Body of pancreas (tissue), 4 donors: Measurements from ENCODE around the gene RUNX2. TPM values are rescaled to one million over a fixed set of nuclear protein-coding genes. Genes with fewer than 3 reads are reported as not detected.

Experiments
- ATAC-seq: fragments of 150-250 bp; one replicate; pipeline ENCODE4 v1.9.1; 2016
- DNase-seq, 4 donors: peaks; one replicate each; pipeline ENCODE4 v3.0.0-alpha.2; 2019
- H3K27ac ChIP-seq, 4 donors: fragments of 200-600 bp; sonication (generic); 1 replicate in 3 of 4; 2 replicates in 1 of 4; pipeline versions ENCODE4 v1.5.1 to v1.6.1; 2016 to 2019; ENCODE audit warnings: mild to moderate bottlenecking in 1 of 4, mixed read lengths in 1 of 4, moderate library complexity in 1 of 4
- H3K27me3 ChIP-seq, 2 donors: fragments of 200-600 bp; sonication (generic); one replicate each; pipeline ENCODE4 v1.6.0; 2016; ENCODE audit warnings: mild to moderate bottlenecking in 1 of 2
- H3K36me3 ChIP-seq, 2 donors: fragments of 200-600 bp; sonication (generic); replicated peaks in 1 of 2; 2 replicates each; pipeline ENCODE4 v1.5.1; 2016; ENCODE audit warnings: low read depth in 2 of 2; ENCODE audit not compliant: insufficient read depth in 1 of 2
- H3K4me1 ChIP-seq: fragments of 200-600 bp; sonication (generic); one replicate; pipeline ENCODE4 v1.6.0; 2016
- H3K4me3 ChIP-seq, 2 donors: fragments of 200-600 bp; sonication (generic); 1 replicate in 1 of 2; 2 replicates in 1 of 2; pipeline ENCODE4 v1.5.1; 2016 to 2019
- H3K9me3 ChIP-seq, 3 donors: fragments of 200-600 bp; sonication (generic); 1 replicate in 2 of 3; 2 replicates in 1 of 3; pipeline ENCODE4 v1.5.1; 2016
- CTCF ChIP-seq, 7 experiments: fragments of 450-650 bp in 4 of 7; fragments of 200-600 bp in 3 of 7; sonication (generic) in 3 of 7; IDR thresholded peaks; one replicate each; pipeline ENCODE4 v1.5.1; 2016 to 2019; ENCODE audit warnings: antibody characterized with exemption in 7 of 7
- POLR2A ChIP-seq, 3 donors: fragments of 450-650 bp; IDR thresholded peaks; one replicate each; pipeline ENCODE4 v1.6.1; 2016; ENCODE audit warnings: antibody characterized with exemption in 3 of 3, mild to moderate bottlenecking in 2 of 3
- WGBS, 2 donors: methylation state at CpG; one replicate each; pipeline ENCODE4 v1.1.5; 2017; 5-methylcytosine and 5-hydroxymethylcytosine counted together
- intact Hi-C: fragments of 100-400 bp; cut with DNase I; formaldehyde crosslinking; loops from one replicate; pipeline ENCODE4 v1.15.1; 2023
- total RNA-seq, 2 donors: library from RNA; depleted of rRNA; stranded (reverse); fragments of >200 nt; gene quantifications; one replicate each; pipeline ENCODE4 v1.1.0, GENCODE V29; 2016

RUNX2 gene
- total RNA-seq, 2 donors from 2014 or later, result 0.33 to 1.0 TPM

- no peak overlapping the region for H3K4me3 ChIP-seq
- no peak for ATAC-seq
- TF ChIP-seq CTCF (IDR thresholded peaks at IDR 0.05), result no peak
- TF ChIP-seq POLR2A (IDR thresholded peaks at IDR 0.05), result no peak
- DNase-seq, result no peak
- no peak overlapping the region for H3K27ac ChIP-seq
- no peaks in the 10 kb centered on the region for H3K27me3 ChIP-seq
- no peaks in the 10 kb centered on the region for H3K4me1 ChIP-seq
- no peaks in the 10 kb centered on the region for H3K9me3 ChIP-seq
- WGBS, 2 donors, result 48 to 69% methylated on average over 1 of the region's 1 CpG
- intact Hi-C loops, result no loop called here
- H3K36me3 ChIP-seq, result no peaks in the 10 kb centered on the region
Observed at GRCh38 chr6:45616209-45616608, 288.1 kb downstream of the RUNX2 start.

GRCh38 chr6:45617441-45617840, 289.3 kb downstream of the RUNX2 start:
- ATAC-seq (no peak), DNase-seq (no peak)
- H3K27me3 ChIP-seq, result no peaks in the 10 kb centered on the region
- 89 to 91% methylated on average over 3 of the region's 3 CpGs for WGBS, 2 donors
- no peak overlapping the region for H3K27ac ChIP-seq
- no peaks in the 10 kb centered on the region for H3K4me1 ChIP-seq
- TF ChIP-seq POLR2A (IDR thresholded peaks at IDR 0.05), result no peak
- TF ChIP-seq CTCF (IDR thresholded peaks at IDR 0.05), result no peak
- intact Hi-C loops, result no loop called here
- no peaks in the 10 kb centered on the region for H3K36me3 ChIP-seq
- H3K4me3 ChIP-seq, result no peak overlapping the region
- no peaks in the 10 kb centered on the region for H3K9me3 ChIP-seq

GRCh38 chr6:45618259-45618658, 290.1 kb downstream of the RUNX2 start:
- Histone ChIP-seq H3K9me3 (no peaks in the 10 kb centered on the region), H3K27me3 (no peaks in the 10 kb centered on the region), H3K36me3 (no peaks in the 10 kb centered on the region), H3K4me3 (no peak overlapping the region), H3K4me1 (no peaks in the 10 kb centered on the region), H3K27ac (no peak overlapping the region)
- WGBS, 2 donors, result 83 to 87% methylated on average over 2 of the region's 2 CpGs
- no peak for ATAC-seq
- TF ChIP-seq CTCF (IDR thresholded peaks at IDR 0.05), result no peak
- TF ChIP-seq POLR2A (IDR thresholded peaks at IDR 0.05), result no peak
- intact Hi-C loops, result no loop called here
- no peak for DNase-seq

GRCh38 chr6:45619211-45619760, 291.2 kb downstream of the RUNX2 start:
- intact Hi-C loops, result no loop called here
- TF ChIP-seq CTCF (IDR thresholded peaks at IDR 0.05) (no peak), POLR2A (IDR thresholded peaks at IDR 0.05) (no peak)
- DNase-seq (no peak), ATAC-seq (no peak)
- Histone ChIP-seq H3K4me1 (no peaks in the 10 kb centered on the region), H3K4me3 (no peak overlapping the region), H3K27ac (no peak overlapping the region), H3K27me3 (no peaks in the 10 kb centered on the region), H3K9me3 (no peaks in the 10 kb centered on the region), H3K36me3 (no peaks in the 10 kb centered on the region)
- 83 to 87% methylated on average over 11 of the region's 11 CpGs for WGBS, 2 donors

GRCh38 chr6:45619994-45620471, 291.9 kb downstream of the RUNX2 start:
- WGBS, 2 donors, result 85 to 97% methylated on average over 3 of the region's 3 CpGs
- no peaks in the 10 kb centered on the region for H3K36me3 ChIP-seq

More at GRCh38 chr6:45619994-45620471, 291.9 kb downstream of the RUNX2 start:
- TF ChIP-seq POLR2A (IDR thresholded peaks at IDR 0.05) (no peak), CTCF (IDR thresholded peaks at IDR 0.05) (no peak)
- no peak overlapping the region for H3K4me3 ChIP-seq
- DNase-seq (no peak), ATAC-seq (no peak)
- intact Hi-C loops, result no loop called here
- H3K27ac ChIP-seq, result no peak overlapping the region
- no peaks in the 10 kb centered on the region for H3K4me1 ChIP-seq
- H3K27me3 ChIP-seq, result no peaks in the 10 kb centered on the region
- H3K9me3 ChIP-seq, result no peaks in the 10 kb centered on the region
